GM21723 (cell line): Measurements from ENCODE around the gene EGR4.

Source experiments
- ATAC-seq: cut with Tn5 transposase; IDR thresholded peaks from one replicate; pipeline ENCODE4 v1.9.1; 2021; ENCODE audit warnings: mild to moderate bottlenecking, moderate library complexity; ENCODE audit not compliant: unreplicated experiment

EGR4 gene

GRCh38 chr2:73250872-73251846, 42.2 kb downstream of the EGR4 start:
- no peak for ATAC-seq

DNA sequence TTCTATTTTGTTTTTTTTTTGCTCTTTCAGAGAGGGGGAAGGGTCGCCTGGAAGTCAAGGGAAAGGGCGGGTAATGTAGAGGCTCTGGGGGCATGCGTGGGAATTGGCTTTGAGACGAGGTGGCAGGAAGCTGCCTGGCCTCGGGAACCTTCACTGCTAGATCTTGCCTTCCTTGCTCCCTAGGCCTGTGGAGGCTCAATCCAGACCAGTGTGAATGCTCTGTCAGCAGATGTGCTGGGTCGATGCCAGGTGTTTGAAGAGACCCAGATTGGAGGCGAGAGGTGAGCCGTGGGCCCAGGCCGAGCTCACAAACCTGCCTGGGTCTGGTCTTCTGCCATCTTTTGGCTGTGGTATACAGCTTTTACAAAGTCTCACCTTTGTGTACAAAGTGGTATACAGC, 43.7 kb downstream of the EGR4 start:
- ATAC-seq = no peak

- no peak for ATAC-seq
Observed at GRCh38 chr2:73246850-73247249, 46.5 kb downstream of the EGR4 start.

DNA sequence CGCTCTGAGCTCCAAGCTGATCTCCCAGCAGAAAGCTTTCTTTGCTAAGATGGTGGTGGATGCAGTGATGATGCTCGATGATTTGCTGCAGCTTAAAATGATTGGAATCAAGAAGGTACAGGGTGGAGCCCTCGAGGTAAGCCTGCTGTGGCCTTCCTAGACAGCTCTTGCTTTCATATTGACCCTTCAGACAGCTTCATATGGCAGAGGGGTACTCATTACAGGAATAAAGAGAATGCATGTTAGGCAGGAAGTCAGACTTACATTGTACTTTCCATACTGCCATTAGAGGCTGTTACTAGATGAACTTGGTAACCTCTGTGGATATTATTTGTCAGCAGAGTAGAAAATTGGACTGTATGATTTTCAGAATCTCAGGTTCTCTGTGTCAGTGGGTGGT, 48.8 kb downstream of the EGR4 start:
- no peak for ATAC-seq

- ATAC-seq = no peak
Observed at GRCh38 chr2:73243884-73244570, 49.3 kb downstream of the EGR4 start.
